ENCODE results near the gene SHC4.

SHC4 gene

DNA sequence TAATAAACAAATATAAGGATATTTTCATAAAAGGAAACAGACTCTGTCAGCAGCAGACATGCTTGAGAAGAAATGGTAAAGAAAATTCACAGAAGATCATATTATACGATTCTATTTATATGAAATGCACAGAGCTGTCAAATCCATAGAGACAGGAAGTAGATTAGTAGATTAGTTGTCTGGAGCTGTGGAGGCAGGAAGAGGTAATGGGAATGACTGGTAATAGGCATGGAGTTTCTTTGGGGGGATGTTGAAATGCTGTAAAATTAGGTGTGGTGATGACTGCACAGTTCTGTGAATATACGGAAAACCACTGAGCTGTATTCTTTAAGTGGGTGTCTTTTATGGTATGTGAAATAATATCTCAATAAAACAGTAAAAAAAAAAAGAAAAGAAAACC is 188.2 kb downstream of the SHC4 start:
- in situ Hi-C loops (cut with MboI; ENCODE audit: low sequenced_read_pairs), result no loop called here

DNA sequence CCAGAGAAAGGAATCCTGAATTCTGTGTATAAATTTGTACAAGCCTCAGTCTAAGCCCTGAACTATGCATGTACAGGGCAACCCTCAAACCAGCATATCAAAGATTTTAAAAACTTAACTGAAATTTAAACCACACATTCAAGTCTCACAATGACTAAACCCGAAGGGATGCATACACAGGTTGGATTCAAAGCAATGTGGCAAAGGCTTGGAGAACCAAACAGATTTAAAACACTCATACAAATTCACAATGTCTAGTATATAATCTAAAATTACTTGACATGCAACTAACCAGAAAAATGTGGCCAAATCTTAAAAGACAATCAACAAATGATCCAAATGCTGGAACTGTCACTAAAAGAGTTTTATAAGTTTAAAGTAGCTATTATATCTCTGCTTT is 189.2 kb downstream of the SHC4 start:
- in situ Hi-C loops (cut with MboI; ENCODE audit: low sequenced_read_pairs), result no loop called here
